ENCODE measurements around the gene EFEMP1. TPM values are rescaled to one million over a fixed set of nuclear protein-coding genes. Genes with fewer than 3 reads are reported as not detected.

Gene EFEMP1
- total RNA-seq, 2 experiments from 2014 or later: 0.61 TPM; not detected in 1

GRCh38 chr2:55876429-55877086 lies 47.0 kb downstream of the EFEMP1 start:
- CTCF ChIA-PET (ENCODE audit: unreplicated experiment): no interaction called here

GRCh38 chr2:55875434-55876135 lies 48.0 kb downstream of the EFEMP1 start:
- CTCF ChIA-PET (ENCODE audit: unreplicated experiment): no interaction called here
- DNase-seq (ENCODE audit: low spot score): no peak
- H3K36me3 ChIP-seq (ENCODE audit: insufficient read depth, low read length): no peaks in the 10 kb centered on the region
- no peaks in the 10 kb centered on the region for H4K20me1 ChIP-seq (ENCODE audit: insufficient read depth, low read length)
- H3K79me2 ChIP-seq (ENCODE audit: insufficient read depth, low read depth, low read length): no peaks in the 10 kb centered on the region
- BruUV-seq (replicated peaks): no TSS peak
- H3K27ac ChIP-seq (ENCODE audit: low read depth, low read length, poor library complexity, severe bottlenecking): no peak overlapping the region
- H3K9me2 ChIP-seq (ENCODE audit: insufficient read depth, low read length): no peaks in the 10 kb centered on the region
- no peak overlapping the region for H3K4me3 ChIP-seq (ENCODE audit: low read depth, low read length, poor library complexity, severe bottlenecking)
- H3K4me2 ChIP-seq (ENCODE audit: low read length): no peak overlapping the region
- intact Hi-C loops (cut with micrococcal nuclease; ENCODE audit: unreplicated experiment): no loop called here
- H3K9me3 ChIP-seq (ENCODE audit: low read length): no peaks in the 10 kb centered on the region
- TF ChIP-seq CTCF (conservative IDR thresholded peaks at IDR 0.05; ENCODE audit: low read length): no peak
- TF ChIP-seq EZH2phosphoT487 (IDR thresholded peaks at IDR 0.05; ENCODE audit: borderline replicate concordance, low read depth, low read length): no peak
- H2AFZ ChIP-seq (ENCODE audit: low read length): no peak overlapping the region
- POLR2A ChIA-PET: no interaction called here
- peaks cover 9% of the 10 kb centered on the region for H3K4me1 ChIP-seq (ENCODE audit: insufficient read depth, low read length, poor library complexity, severe bottlenecking)

More at GRCh38 chr2:55876429-55877086, 47.0 kb downstream of the EFEMP1 start:
- Histone ChIP-seq H3K9me2 (ENCODE audit: insufficient read depth, low read length) (no peaks in the 10 kb centered on the region), H3K4me2 (ENCODE audit: low read length) (no peak overlapping the region), H3K4me1 (ENCODE audit: insufficient read depth, low read length, poor library complexity, severe bottlenecking) (peaks cover 3% of the 10 kb centered on the region), H3K79me2 (ENCODE audit: insufficient read depth, low read depth, low read length) (no peaks in the 10 kb centered on the region), H2AFZ (ENCODE audit: low read length) (no peak overlapping the region), H3K9me3 (ENCODE audit: low read length) (no peaks in the 10 kb centered on the region), H3K27ac (ENCODE audit: low read depth, low read length, poor library complexity, severe bottlenecking) (no peak overlapping the region), H3K36me3 (ENCODE audit: insufficient read depth, low read length) (no peaks in the 10 kb centered on the region), H3K4me3 (ENCODE audit: low read depth, low read length, poor library complexity, severe bottlenecking) (no peak overlapping the region), H4K20me1 (ENCODE audit: insufficient read depth, low read length) (no peaks in the 10 kb centered on the region)
- no TSS peak for BruUV-seq (replicated peaks)
- TF ChIP-seq CTCF (conservative IDR thresholded peaks at IDR 0.05; ENCODE audit: low read length): no peak
- no peak for TF ChIP-seq EZH2phosphoT487 (IDR thresholded peaks at IDR 0.05; ENCODE audit: borderline replicate concordance, low read depth, low read length)
- DNase-seq (ENCODE audit: low spot score): no peak
- intact Hi-C loops (cut with micrococcal nuclease; ENCODE audit: unreplicated experiment): no loop called here
- POLR2A ChIA-PET: no interaction called here

- H3K27ac ChIP-seq (ENCODE audit: low read depth, low read length, poor library complexity, severe bottlenecking): no peak overlapping the region
- no peaks in the 10 kb centered on the region for H3K9me2 ChIP-seq (ENCODE audit: insufficient read depth, low read length)
- intact Hi-C loops (cut with micrococcal nuclease; ENCODE audit: unreplicated experiment): no loop called here
- BruUV-seq (replicated peaks): no TSS peak
- POLR2A ChIA-PET: interaction anchor here (1.2 to 1.4 kb wide), 2 partner anchors 10 to 26 kb away, joined by 3 read pairs; no protein-coding TSS in a partner anchor
- DNase-seq (ENCODE audit: low spot score): no peak
- H3K9me3 ChIP-seq (ENCODE audit: low read length): no peaks in the 10 kb centered on the region
- CTCF ChIA-PET (ENCODE audit: unreplicated experiment): no interaction called here
- H2AFZ ChIP-seq (ENCODE audit: low read length): no peak overlapping the region
- no peak overlapping the region for H3K4me2 ChIP-seq (ENCODE audit: low read length)
- H3K36me3 ChIP-seq (ENCODE audit: insufficient read depth, low read length): no peaks in the 10 kb centered on the region
- no peaks in the 10 kb centered on the region for H3K79me2 ChIP-seq (ENCODE audit: insufficient read depth, low read depth, low read length)
- H4K20me1 ChIP-seq (ENCODE audit: insufficient read depth, low read length): no peaks in the 10 kb centered on the region
- peaks cover 9% of the 10 kb centered on the region for H3K4me1 ChIP-seq (ENCODE audit: insufficient read depth, low read length, poor library complexity, severe bottlenecking)
- H3K4me3 ChIP-seq (ENCODE audit: low read depth, low read length, poor library complexity, severe bottlenecking): no peak overlapping the region
- TF ChIP-seq CTCF (conservative IDR thresholded peaks at IDR 0.05; ENCODE audit: low read length) (no peak), EZH2phosphoT487 (IDR thresholded peaks at IDR 0.05; ENCODE audit: borderline replicate concordance, low read depth, low read length) (no peak)
Measured at GRCh38 chr2:55874338-55874737, 49.2 kb downstream of the EFEMP1 start.
